ENCODE data around the gene ELL3.

The ELL3 gene

DNA sequence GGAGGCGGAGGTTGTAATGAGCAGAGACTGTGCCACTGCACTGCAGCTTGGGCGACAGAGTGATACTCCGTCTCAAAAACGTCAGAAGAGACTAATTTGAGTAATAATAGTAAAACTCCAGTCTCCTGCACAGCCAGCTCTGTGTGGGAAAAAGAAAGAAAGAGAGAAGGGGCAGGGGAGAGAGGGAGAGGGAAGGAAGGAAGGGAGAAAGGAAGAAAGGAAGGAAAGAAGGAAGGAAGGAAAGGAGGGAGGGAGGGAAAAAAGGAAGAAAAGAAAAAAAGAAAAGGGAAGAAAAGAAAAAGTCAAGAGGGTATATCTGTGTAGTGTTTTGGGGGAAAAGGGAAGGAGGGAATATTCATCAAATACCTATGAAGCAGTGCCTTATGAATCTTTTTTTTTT is 53.6 kb downstream of the ELL3 start:
- no peak for DNase-seq (ENCODE audit: low read depth in 2 of 2)
